T-cell (primary cell): Measurements from ENCODE around the gene MLN. TPM values are rescaled to one million over a fixed set of nuclear protein-coding genes. Genes with fewer than 3 reads are reported as not detected.

Source experiments
- ATAC-seq, 4 experiments: fragments of 200-7000 bp in 3 of 4; fragments of 150-1000 bp in 1 of 4; cut with Tn5 transposase; replicated peaks in 1 of 4; 1 replicate in 3 of 4; 2 replicates in 1 of 4; pipeline ENCODE4 v1.10.0; 2021; ENCODE audit warnings: moderate library complexity in 3 of 4, mild to moderate bottlenecking in 2 of 4, moderate number of reproducible peaks in 1 of 4
- CTCF ChIA-PET, 2 donors: fragments of 300-600 bp; sonication (Branson Sonifier 250); formaldehyde crosslinking; loops; one replicate each; lab custom pipeline; 2022; ENCODE audit warnings: antibody characterized with exemption in 2 of 2; lab: Charles Lee
- POLR2A ChIA-PET, 2 donors: fragments of 300-600 bp; sonication (Branson Sonifier 250); formaldehyde crosslinking; loops; one replicate each; lab custom pipeline; 2022; ENCODE audit warnings: antibody characterized with exemption in 2 of 2; lab: Charles Lee
- DNase-seq, 35 experiments: peaks; one replicate each; pipeline versions ENCODE4 v3.0.0 to v3.0.0-alpha.2; 2013 to 2023
- H3K27ac ChIP-seq: one replicate; pipeline ENCODE4 v1.5.1; 2013; ENCODE audit warnings: low read length
- H3K27me3 ChIP-seq, 2 experiments: replicated peaks in 1 of 2; 1 replicate in 1 of 2; 2 replicates in 1 of 2; pipeline versions ENCODE4 v1.6.1 to v1.7.0; 2013; ENCODE audit warnings: low read length in 1 of 2, mixed read lengths in 1 of 2; ENCODE audit not compliant: control insufficient read depth in 2 of 2, insufficient read depth in 2 of 2; ENCODE audit errors: extremely low read depth in 1 of 2
- H3K36me3 ChIP-seq, 2 donors: 1 replicate in 1 of 2; 2 replicates in 1 of 2; pipeline versions ENCODE4 v1.6.1 to v1.7.0; 2013; ENCODE audit warnings: low read length in 1 of 2; ENCODE audit not compliant: control insufficient read depth in 2 of 2, insufficient read depth in 1 of 2; ENCODE audit errors: extremely low read depth in 1 of 2
- H3K4me1 ChIP-seq, 2 experiments: 1 replicate in 1 of 2; 2 replicates in 1 of 2; pipeline versions ENCODE4 v1.6.1 to v1.7.0; 2013; ENCODE audit warnings: low read length in 2 of 2, mixed read lengths in 1 of 2; ENCODE audit not compliant: insufficient read depth in 2 of 2, control insufficient read depth in 1 of 2; ENCODE audit errors: extremely low read depth in 1 of 2
- H3K4me3 ChIP-seq, 2 donors: 1 replicate in 1 of 2; 2 replicates in 1 of 2; pipeline versions ENCODE4 v1.5.1 to v1.7.0; 2013; ENCODE audit warnings: mild to moderate bottlenecking in 2 of 2, low read length in 1 of 2, moderate library complexity in 1 of 2; ENCODE audit not compliant: control insufficient read depth in 1 of 2; ENCODE audit errors: extremely low read depth in 1 of 2
- H3K9me3 ChIP-seq: 2 replicates; pipeline ENCODE4 v1.7.0; 2013
- H3K27ac Mint-ChIP-seq, 2 donors: one replicate each; pipeline ENCODE4 v1.8.0; 2020 to 2021; ENCODE audit warnings: mild to moderate bottlenecking in 2 of 2, mixed read lengths in 2 of 2
- H3K27me3 Mint-ChIP-seq, 2 donors: one replicate each; pipeline ENCODE4 v1.8.0; 2021 to 2022; ENCODE audit warnings: mixed read lengths in 2 of 2
- H3K36me3 Mint-ChIP-seq: one replicate; pipeline ENCODE4 v1.8.0; 2021; ENCODE audit warnings: mixed read lengths
- H3K4me1 Mint-ChIP-seq, 3 donors: one replicate each; pipeline ENCODE4 v1.8.0; 2020 to 2022; ENCODE audit warnings: mixed read lengths in 3 of 3, mild to moderate bottlenecking in 1 of 3
- H3K4me3 Mint-ChIP-seq, 3 donors: one replicate each; pipeline ENCODE4 v1.8.0; 2020 to 2022; ENCODE audit warnings: mild to moderate bottlenecking in 3 of 3, mixed read lengths in 3 of 3, moderate library complexity in 3 of 3
- H3K9me3 Mint-ChIP-seq, 3 donors: one replicate each; pipeline ENCODE4 v1.8.0; 2020 to 2022; ENCODE audit warnings: mixed read lengths in 3 of 3
- WGBS: methylation state at CpG from one replicate; pipeline ENCODE4 v1.1.5; 2013; ENCODE audit warnings: missing lambda C conversion rate; ENCODE audit not compliant: insufficient coverage; 5-methylcytosine and 5-hydroxymethylcytosine counted together
- total RNA-seq, 35 experiments: library from RNA in 6 of 35; stranded (reverse) in 6 of 35; fragments of 120-200 nt in 1 of 35; gene quantifications; one replicate each; pipeline versions ENCODE4 v1.2.1 to v1.2.4 and lab custom pipeline; 2013 to 2026

The MLN gene
- total RNA-seq, 5 donors from 2014 or later (not counting 1 experiment from before 2014, with no cell fraction given): not detected

GRCh38 chr6:33822575-33823395, 19.0 kb upstream of the MLN start:
- H3K4me3 ChIP-seq: no peak overlapping the region
- no peaks in the 10 kb centered on the region for H3K9me3 Mint-ChIP-seq
- H3K27ac ChIP-seq: no peak overlapping the region
- 79% methylated on average over 8 of the region's 10 CpGs for WGBS
- H3K36me3 ChIP-seq: no peaks in the 10 kb centered on the region
- H3K4me1 ChIP-seq: peaks cover 0 to 4% of the 10 kb centered on the region in 2 experiments
- peaks cover 0 to 33% of the 10 kb centered on the region in 2 experiments for H3K27me3 ChIP-seq
- ChIA-PET CTCF (no interaction called here), POLR2A (no interaction called here)
- no peaks in the 10 kb centered on the region for H3K9me3 ChIP-seq
- ATAC-seq: no peak
- DNase-seq: no peak
- no peak overlapping the region for H3K4me3 Mint-ChIP-seq
- peaks cover 7 to 11% (median 10%) of the 10 kb centered on the region in 3 donors for H3K4me1 Mint-ChIP-seq
- H3K36me3 Mint-ChIP-seq: no peaks in the 10 kb centered on the region
- H3K27me3 Mint-ChIP-seq: peaks cover 0 to 4% of the 10 kb centered on the region in 2 donors
- H3K27ac Mint-ChIP-seq: no peak overlapping the region

- Mint-ChIP-seq H3K36me3 (no peaks in the 10 kb centered on the region), H3K4me1 (peaks cover 7 to 11% (median 10%) of the 10 kb centered on the region in 3 donors), H3K4me3 (no peak overlapping the region), H3K9me3 (no peaks in the 10 kb centered on the region), H3K27ac (no peak overlapping the region), H3K27me3 (peaks cover 0 to 8% of the 10 kb centered on the region in 2 donors)
- Histone ChIP-seq H3K4me1 (peaks cover 0 to 4% of the 10 kb centered on the region in 2 experiments), H3K4me3 (no peak overlapping the region), H3K27ac (no peak overlapping the region), H3K36me3 (no peaks in the 10 kb centered on the region), H3K9me3 (no peaks in the 10 kb centered on the region), H3K27me3 (peaks cover 0 to 49% of the 10 kb centered on the region in 2 experiments)
- ATAC-seq (no peak), DNase-seq (no peak)
- POLR2A ChIA-PET: no interaction called here
- WGBS: 36% methylated on average over 1 of the region's 7 CpGs
- CTCF ChIA-PET: no interaction called here
These were observed 17.1 kb upstream of the MLN start for GRCh38 chr6:33820784-33821520.

DNA sequence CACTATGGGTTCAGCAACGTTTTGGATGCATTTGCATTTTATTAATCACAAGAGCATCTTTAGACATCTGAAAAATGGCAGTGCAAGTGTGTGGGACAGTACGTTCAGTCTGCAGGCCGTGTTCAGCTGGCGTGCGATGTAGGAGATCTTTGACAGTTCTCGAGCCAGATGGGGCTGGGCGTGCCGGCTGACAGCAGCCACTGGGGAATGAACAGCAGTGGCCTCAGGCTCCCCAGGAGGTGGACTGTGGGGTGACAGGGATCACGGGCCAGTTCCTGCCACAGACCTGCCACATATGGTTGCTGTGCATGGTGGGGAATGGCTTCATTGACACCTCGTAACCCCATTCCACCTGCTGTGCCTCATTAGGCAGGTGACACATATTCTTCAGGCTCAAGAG, 16.4 kb upstream of the MLN start:
- Histone ChIP-seq H3K4me3 (no peak overlapping the region), H3K9me3 (no peaks in the 10 kb centered on the region), H3K4me1 (peaks cover 0 to 4% of the 10 kb centered on the region in 2 experiments), H3K27me3 (peaks cover 0 to 51% of the 10 kb centered on the region in 2 experiments), H3K27ac (no peak overlapping the region), H3K36me3 (no peaks in the 10 kb centered on the region)
- 91% methylated on average over 8 of the region's 10 CpGs for WGBS
- ChIA-PET CTCF (no interaction called here), POLR2A (interaction anchor here in 1 of 2 donors (0.6 kb wide), 1 partner anchor 142 kb away, joined by 4 read pairs; no protein-coding TSS in a partner anchor)
- Mint-ChIP-seq H3K4me3 (no peak overlapping the region), H3K4me1 (peaks cover 7 to 17% (median 10%) of the 10 kb centered on the region in 3 donors), H3K36me3 (no peaks in the 10 kb centered on the region), H3K27me3 (peaks cover 5 to 15% of the 10 kb centered on the region in 2 donors), H3K27ac (no peak overlapping the region), H3K9me3 (no peaks in the 10 kb centered on the region)
- DNase-seq (no peak), ATAC-seq (no peak)

DNA sequence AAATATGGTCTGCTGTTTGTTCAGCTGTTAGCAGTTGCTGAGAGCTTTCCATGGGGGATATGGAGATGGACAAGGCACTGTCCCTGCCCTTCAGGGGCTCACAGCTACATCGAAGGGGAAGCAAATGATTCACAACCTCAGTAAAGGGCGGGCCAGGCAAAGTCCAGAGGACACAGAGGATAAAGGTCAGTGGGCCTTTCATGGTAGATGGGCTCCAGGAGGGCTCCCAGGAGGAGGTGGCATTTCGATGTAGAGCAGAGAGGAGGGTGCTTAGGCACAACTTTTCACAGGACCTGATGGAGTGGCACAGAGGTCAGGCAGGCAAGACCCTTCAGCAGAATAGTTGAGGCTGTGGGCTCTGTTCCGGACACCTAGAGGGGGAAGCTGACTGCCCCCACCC, 15.2 kb upstream of the MLN start:
- peaks cover 8 to 26% of the 10 kb centered on the region in 2 donors for H3K27me3 Mint-ChIP-seq
- ChIA-PET CTCF (interaction anchor here in 1 of 2 donors (0.5 kb wide), 1 partner anchor 315 kb away, joined by 3 read pairs; no protein-coding TSS in a partner anchor), POLR2A (no interaction called here)
- ATAC-seq (no peak), DNase-seq (no peak)
- no peak overlapping the region for H3K27ac Mint-ChIP-seq
- WGBS: 78% methylated on average over 4 of the region's 4 CpGs
- no peaks in the 10 kb centered on the region for H3K9me3 Mint-ChIP-seq
- H3K36me3 Mint-ChIP-seq: no peaks in the 10 kb centered on the region
- Histone ChIP-seq H3K9me3 (no peaks in the 10 kb centered on the region), H3K27me3 (peaks cover 0 to 59% of the 10 kb centered on the region in 2 experiments), H3K27ac (no peak overlapping the region), H3K4me3 (no peak overlapping the region), H3K4me1 (peaks cover 0 to 4% of the 10 kb centered on the region in 2 experiments), H3K36me3 (no peaks in the 10 kb centered on the region)
- H3K4me3 Mint-ChIP-seq: no peak overlapping the region
- H3K4me1 Mint-ChIP-seq: peaks cover 7 to 17% (median 10%) of the 10 kb centered on the region in 3 donors

DNA sequence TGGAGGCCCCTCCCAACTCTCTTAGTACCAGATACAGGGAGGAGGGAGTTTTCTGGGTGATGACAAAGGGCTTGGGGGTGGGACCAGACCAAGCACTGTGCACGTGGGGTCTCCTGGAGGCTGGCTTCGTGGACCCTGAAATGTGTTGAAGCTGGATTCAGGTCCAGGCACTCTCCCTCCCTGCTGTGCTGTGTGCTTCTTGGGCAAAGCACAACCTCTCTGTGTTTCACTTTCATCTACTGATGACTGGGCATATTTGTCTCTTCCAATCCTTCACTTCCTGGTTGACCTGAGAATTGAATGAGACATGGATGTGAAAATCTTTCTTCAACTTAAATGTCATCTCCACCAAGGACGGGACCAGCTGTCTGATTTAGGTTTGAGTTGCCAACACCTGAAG, 14.5 kb upstream of the MLN start:
- Histone ChIP-seq H3K4me1 (peaks cover 0 to 4% of the 10 kb centered on the region in 2 experiments), H3K4me3 (no peak overlapping the region), H3K27ac (no peak overlapping the region), H3K36me3 (no peaks in the 10 kb centered on the region), H3K9me3 (no peaks in the 10 kb centered on the region), H3K27me3 (peaks cover 0 to 66% of the 10 kb centered on the region in 2 experiments)
- no peak overlapping the region for H3K27ac Mint-ChIP-seq
- ATAC-seq: no peak
- CTCF ChIA-PET: interaction anchor here in 1 of 2 donors (0.5 kb wide), 1 partner anchor 314 kb away, joined by 3 read pairs; no protein-coding TSS in a partner anchor
- H3K9me3 Mint-ChIP-seq: no peaks in the 10 kb centered on the region
- 38% methylated on average over 2 of the region's 3 CpGs for WGBS
- H3K4me1 Mint-ChIP-seq: peaks cover 7 to 17% (median 10%) of the 10 kb centered on the region in 3 donors
- DNase-seq: no peak
- H3K36me3 Mint-ChIP-seq: no peaks in the 10 kb centered on the region
- peaks cover 11 to 32% of the 10 kb centered on the region in 2 donors for H3K27me3 Mint-ChIP-seq
- POLR2A ChIA-PET: no interaction called here
- no peak overlapping the region for H3K4me3 Mint-ChIP-seq

- Histone ChIP-seq H3K4me3 (no peak overlapping the region), H3K4me1 (peaks cover 0 to 4% of the 10 kb centered on the region in 2 experiments), H3K27ac (no peak overlapping the region), H3K9me3 (no peaks in the 10 kb centered on the region), H3K36me3 (no peaks in the 10 kb centered on the region), H3K27me3 (peaks cover 0 to 70% of the 10 kb centered on the region in 2 experiments)
- DNase-seq (no peak), ATAC-seq (no peak)
- Mint-ChIP-seq H3K36me3 (no peaks in the 10 kb centered on the region), H3K27me3 (peaks cover 11 to 33% of the 10 kb centered on the region in 2 donors), H3K27ac (no peak overlapping the region), H3K4me3 (no peak overlapping the region), H3K9me3 (no peaks in the 10 kb centered on the region), H3K4me1 (peaks cover 7 to 17% (median 10%) of the 10 kb centered on the region in 3 donors)
- ChIA-PET POLR2A (no interaction called here), CTCF (no interaction called here)
- WGBS: 92% methylated on average over 2 of the region's 5 CpGs
These were observed 13.7 kb upstream of the MLN start for GRCh38 chr6:33817489-33817888.
